SU-DHL-6 (cell line): ENCODE data around the gene TBC1D28.
"Not testable (repeated sequence)": the region's sequence is repeated elsewhere in the genome, so short reads cannot be mapped to it uniquely, and the experiment has no call there.

Experiments used
- H2AFZ ChIP-seq: fragments of 200-600 bp; sonication (generic); 2 replicates; pipeline ENCODE4 v1.6.1; 2014; ENCODE audit warnings: low read depth, mild to moderate bottlenecking, moderate library complexity, mixed read lengths, antibody characterized with exemption, low read length; ENCODE audit not compliant: severe bottlenecking
- H3F3A ChIP-seq: fragments of 200-600 bp; shearing (Covaris generic); 2 replicates; pipeline ENCODE4 v1.6.0; 2016; ENCODE audit warnings: antibody characterized with exemption, mild to moderate bottlenecking; ENCODE audit not compliant: insufficient read depth
- H3K27ac ChIP-seq: fragments of 200-600 bp; sonication (generic); 2 replicates; pipeline ENCODE4 v1.5.1; 2016; ENCODE audit warnings: low read depth, mild to moderate bottlenecking, low read length, moderate library complexity, mixed read lengths
- H3K27me3 ChIP-seq: fragments of 200-600 bp; sonication (generic), shearing (Covaris generic); 2 replicates; pipeline ENCODE4 v1.6.0; 2014; ENCODE audit warnings: mild to moderate bottlenecking, low read length
- H3K36me3 ChIP-seq: fragments of 200-600 bp; sonication (generic); 2 replicates; pipeline ENCODE4 v1.6.1; 2014; ENCODE audit warnings: mild to moderate bottlenecking, low read length, mixed read lengths
- H3K4me2 ChIP-seq: fragments of 300-600, 200-600 bp; shearing (Covaris generic), sonication (generic); 2 replicates; pipeline ENCODE4 v1.6.0; 2014; ENCODE audit warnings: low read length, low read depth, mild to moderate bottlenecking; ENCODE audit not compliant: poor library complexity, severe bottlenecking
- H3K4me3 ChIP-seq: fragments of 200-600 bp; sonication (generic); 2 replicates; pipeline ENCODE4 v1.5.1; 2014; ENCODE audit warnings: antibody characterized with exemption, low read length, mild to moderate bottlenecking, mixed read lengths; ENCODE audit not compliant: insufficient read depth, poor library complexity, severe bottlenecking
- H3K79me2 ChIP-seq: fragments of 200-600 bp; sonication (generic); 2 replicates; pipeline ENCODE4 v1.6.1; 2014; ENCODE audit warnings: mild to moderate bottlenecking, low read length, moderate library complexity; ENCODE audit not compliant: insufficient read depth
- H3K9ac ChIP-seq: fragments of 200-600 bp; sonication (generic); 2 replicates; pipeline ENCODE4 v1.7.0; 2014; ENCODE audit warnings: mild to moderate bottlenecking, low read length
- H3K9me2 ChIP-seq: fragments of 200-600 bp; sonication (generic); replicated peaks from 2 replicates; pipeline ENCODE4 v1.6.1; 2014; ENCODE audit warnings: low read length; ENCODE audit not compliant: insufficient read depth
- H3K9me3 ChIP-seq: fragments of 200-600 bp; sonication (generic); 2 replicates; pipeline ENCODE4 v1.6.1; 2014; ENCODE audit warnings: low read length, mixed read lengths; ENCODE audit not compliant: insufficient read depth
- H4K20me1 ChIP-seq: fragments of 200-600 bp; sonication (generic); 2 replicates; pipeline ENCODE4 v1.6.1; 2014; ENCODE audit warnings: low read depth, mild to moderate bottlenecking, antibody characterized with exemption, low read length, moderate library complexity, mixed read lengths

The TBC1D28 gene

GRCh38 chr17:18666326-18666725, 22.1 kb upstream of the TBC1D28 start:
- H3K4me2 ChIP-seq, H3K27ac ChIP-seq, H4K20me1 ChIP-seq, H3K27me3 ChIP-seq, H2AFZ ChIP-seq, H3K4me3 ChIP-seq, H3F3A ChIP-seq, H3K9ac ChIP-seq, H3K79me2 ChIP-seq, H3K36me3 ChIP-seq, H3K9me2 ChIP-seq: not testable (repeated sequence)
- peaks cover 10% of the 10 kb centered on the region for H3K9me3 ChIP-seq

DNA sequence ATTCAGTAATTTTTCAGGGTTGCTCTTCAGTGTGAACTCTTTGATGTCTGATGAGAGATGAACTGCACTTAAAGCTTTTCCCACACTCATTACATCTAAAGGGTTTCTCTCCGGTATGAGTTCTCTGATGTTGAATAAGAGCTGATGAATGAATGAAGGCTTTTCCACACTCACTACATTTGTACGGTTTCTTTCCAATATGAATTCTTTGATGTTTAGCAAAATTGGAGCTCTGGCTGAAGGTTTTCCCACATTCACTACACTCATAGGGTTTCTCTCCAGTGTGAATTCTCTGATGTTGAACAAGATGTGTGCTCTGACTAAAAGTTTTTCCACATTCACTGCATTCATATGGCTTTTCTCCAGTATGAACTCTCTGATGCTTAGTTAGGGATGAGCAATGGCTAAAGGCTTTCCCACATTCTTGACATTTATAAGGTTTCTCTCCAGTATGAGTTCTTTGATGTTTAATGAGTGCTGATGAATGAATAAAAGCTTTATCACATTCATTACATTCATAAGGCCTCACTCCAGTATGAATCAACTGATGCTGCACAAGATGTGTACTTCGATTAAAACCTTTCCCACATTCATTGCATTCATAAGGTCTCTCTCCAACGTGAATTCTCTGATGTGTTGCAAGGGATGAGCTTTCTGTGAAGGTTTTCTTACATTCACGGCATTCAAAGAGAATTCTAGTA, 17.9 kb upstream of the TBC1D28 start:
- H3K9ac ChIP-seq, H2AFZ ChIP-seq, H3K36me3 ChIP-seq, H3K9me2 ChIP-seq, H3K4me3 ChIP-seq, H4K20me1 ChIP-seq, H3K4me2 ChIP-seq, H3K79me2 ChIP-seq, H3K27ac ChIP-seq, H3F3A ChIP-seq, H3K27me3 ChIP-seq: not testable (repeated sequence)
- H3K9me3 ChIP-seq = peaks cover 14% of the 10 kb centered on the region

DNA sequence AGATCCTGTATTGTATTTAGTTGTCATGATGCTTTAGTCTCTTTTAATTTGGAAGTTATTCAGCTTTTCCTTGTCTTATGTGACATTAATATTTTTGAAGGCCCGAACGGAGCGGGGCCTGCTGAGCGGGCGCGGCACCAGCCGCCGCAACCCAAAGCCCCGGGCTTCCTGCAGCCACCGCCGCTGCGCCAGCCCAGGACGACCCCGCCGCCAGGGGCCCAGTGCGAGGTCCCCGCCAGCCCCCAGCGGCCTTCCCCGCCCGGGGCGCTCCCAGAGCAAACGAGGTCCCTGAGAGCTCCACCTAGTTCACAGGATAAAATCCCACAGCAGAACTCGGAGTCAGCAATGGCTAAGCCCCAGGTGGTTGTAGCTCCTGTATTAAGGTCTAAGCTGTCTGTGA, 5.9 kb upstream of the TBC1D28 start:
- not testable (repeated sequence) for H3K9me2 ChIP-seq, H2AFZ ChIP-seq, H3K79me2 ChIP-seq, H4K20me1 ChIP-seq, H3K4me3 ChIP-seq, H3K4me2 ChIP-seq, H3K27me3 ChIP-seq, H3K9ac ChIP-seq, H3K9me3 ChIP-seq, H3K27ac ChIP-seq, H3F3A ChIP-seq, H3K36me3 ChIP-seq

DNA sequence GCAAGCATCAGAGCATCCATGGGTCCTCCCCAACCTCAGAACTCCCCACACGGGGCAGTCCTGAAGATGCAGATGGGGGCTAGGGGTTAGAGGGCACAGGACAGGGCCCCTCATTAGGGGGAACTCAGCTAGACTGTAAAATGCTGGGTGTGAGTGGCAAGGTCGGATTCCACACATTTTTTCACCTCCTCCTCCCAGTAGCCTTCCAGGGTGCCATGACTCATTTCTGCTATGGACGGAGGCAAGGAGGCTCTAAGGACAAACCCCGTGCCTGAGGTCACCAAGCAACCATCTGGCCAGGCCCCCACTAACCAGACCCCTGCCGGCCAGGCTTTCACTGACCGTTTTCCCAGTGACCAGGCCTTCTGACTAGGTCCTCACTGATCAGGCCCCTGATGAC, 1.1 kb downstream of the TBC1D28 start:
- not testable (repeated sequence) for H3K9me2 ChIP-seq, H3K36me3 ChIP-seq, H3K79me2 ChIP-seq, H3F3A ChIP-seq, H3K9ac ChIP-seq, H3K27me3 ChIP-seq, H3K4me3 ChIP-seq, H2AFZ ChIP-seq, H3K9me3 ChIP-seq, H3K27ac ChIP-seq, H3K4me2 ChIP-seq, H4K20me1 ChIP-seq

DNA sequence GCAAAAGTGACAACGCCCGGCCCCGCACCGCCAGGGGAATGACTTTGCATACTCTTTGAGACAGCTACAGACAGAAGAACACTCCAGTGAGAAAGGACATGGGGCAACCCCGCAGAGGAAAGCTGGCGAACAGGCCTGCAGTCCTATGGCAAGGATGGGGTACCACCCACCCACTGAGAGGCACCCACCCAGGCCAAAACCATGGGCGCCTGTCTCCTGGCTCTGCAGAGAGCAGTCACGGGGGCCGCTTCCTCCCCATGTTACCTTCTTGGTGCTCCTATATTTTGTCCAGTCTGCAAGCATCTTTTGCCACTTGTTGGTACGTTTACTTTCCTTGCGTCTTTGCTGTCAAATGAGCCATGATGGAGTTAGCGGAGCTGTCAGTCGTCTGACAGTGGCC, 5.8 kb downstream of the TBC1D28 start:
- not testable (repeated sequence) for H3K9me3 ChIP-seq, H4K20me1 ChIP-seq, H3K4me3 ChIP-seq

DNA sequence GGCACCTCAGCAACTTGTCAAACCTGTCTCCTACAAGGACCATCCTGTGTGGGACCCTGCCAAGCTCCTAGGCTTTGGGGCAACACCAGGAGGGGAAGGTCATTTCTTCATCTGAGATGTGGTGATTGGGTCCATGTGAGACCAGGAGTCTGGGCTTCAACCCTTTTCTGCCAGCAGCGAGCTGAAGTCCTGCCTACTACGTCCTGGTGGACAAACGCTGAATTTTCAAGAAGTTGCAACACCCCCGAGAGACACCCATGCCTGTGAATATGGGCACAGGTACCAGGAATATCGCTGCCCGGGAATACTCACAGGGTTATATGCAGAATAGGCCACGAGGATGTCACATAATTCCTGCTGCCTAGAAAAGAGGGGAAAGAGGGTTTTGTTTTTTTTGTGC, 8.0 kb downstream of the TBC1D28 start:
- H3K9me2 ChIP-seq, H4K20me1 ChIP-seq, H3K79me2 ChIP-seq, H3K9ac ChIP-seq, H3K27ac ChIP-seq, H3K4me2 ChIP-seq, H2AFZ ChIP-seq, H3K4me3 ChIP-seq, H3K27me3 ChIP-seq, H3F3A ChIP-seq, H3K36me3 ChIP-seq, H3K9me3 ChIP-seq: not testable (repeated sequence)

More for the DNA sequence above, 5.8 kb downstream of the TBC1D28 start:
- not testable (repeated sequence) for H2AFZ ChIP-seq, H3K4me2 ChIP-seq, H3K9ac ChIP-seq, H3F3A ChIP-seq, H3K36me3 ChIP-seq, H3K27ac ChIP-seq, H3K79me2 ChIP-seq, H3K9me2 ChIP-seq, H3K27me3 ChIP-seq

DNA sequence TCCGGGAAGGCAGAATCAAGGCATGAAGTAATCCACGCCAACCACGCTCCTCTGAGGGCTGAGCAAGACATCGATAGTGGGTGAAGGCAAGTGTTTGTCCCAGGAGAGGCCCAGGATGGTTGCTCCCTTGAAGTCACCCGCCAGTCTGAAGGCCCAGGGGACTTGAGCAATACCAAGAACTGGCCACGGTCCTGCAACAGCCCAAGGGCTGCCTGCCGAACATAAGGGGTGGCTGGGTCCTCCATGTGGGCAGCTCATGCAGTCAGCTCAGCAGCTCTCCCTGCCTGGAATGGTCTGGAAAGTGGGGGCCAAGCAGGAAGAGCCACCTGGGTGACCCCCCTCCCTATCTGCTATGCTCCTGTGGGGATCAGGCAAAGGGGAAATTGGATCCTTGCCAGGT, 8.4 kb downstream of the TBC1D28 start:
- not testable (repeated sequence) for H3K36me3 ChIP-seq, H3K9me2 ChIP-seq, H4K20me1 ChIP-seq, H3K79me2 ChIP-seq, H2AFZ ChIP-seq, H3K4me3 ChIP-seq, H3K4me2 ChIP-seq, H3K9me3 ChIP-seq, H3K27ac ChIP-seq, H3F3A ChIP-seq, H3K27me3 ChIP-seq, H3K9ac ChIP-seq

- H3K9me2 ChIP-seq, H3K36me3 ChIP-seq, H3K4me2 ChIP-seq, H3F3A ChIP-seq, H3K79me2 ChIP-seq, H3K9ac ChIP-seq, H2AFZ ChIP-seq, H3K27me3 ChIP-seq, H3K9me3 ChIP-seq, H3K27ac ChIP-seq, H4K20me1 ChIP-seq, H3K4me3 ChIP-seq: not testable (repeated sequence)
Observed at GRCh38 chr17:18634550-18635263, 9.5 kb downstream of the TBC1D28 start.
